HEK293T (cell line): ENCODE data around the gene GPX4.

Experiments used
- CTCF ChIA-PET: fragments of 350-600 bp; formaldehyde crosslinking; extraction: SDS; loops from one replicate; lab custom pipeline; 2021; ENCODE audit warnings: antibody characterized with exemption, inconsistent platforms; lab: Yijun Ruan, JAX
- POLR2A ChIA-PET: fragments of 350-600 bp; formaldehyde crosslinking; extraction: SDS; loops from one replicate; lab custom pipeline; 2020; ENCODE audit warnings: antibody characterized with exemption, inconsistent platforms; lab: Yijun Ruan, JAX
- DNase-seq: peaks from one replicate; pipeline ENCODE4 v3.0.0; 2012; ENCODE audit warnings: mixed read lengths; ENCODE audit errors: extremely low spot score
- ARNT ChIP-seq: fragments of 450-650 bp; IDR thresholded peaks from 2 replicates; pipeline ENCODE4 v1.6.1; 2017; ENCODE audit warnings: mild to moderate bottlenecking
- BHLHE40 ChIP-seq: fragments of 450-650 bp; IDR thresholded peaks from 2 replicates; pipeline ENCODE4 v1.6.1; 2016; ENCODE audit warnings: mild to moderate bottlenecking, moderate library complexity, borderline replicate concordance
- CTBP1 ChIP-seq: fragments of 450-650 bp; IDR thresholded peaks from 2 replicates; pipeline ENCODE4 v1.6.1; 2016; ENCODE audit warnings: borderline replicate concordance
- ELF4 ChIP-seq: fragments of 450-650 bp; IDR thresholded peaks from 2 replicates; pipeline ENCODE4 v1.6.1; 2017; ENCODE audit warnings: antibody characterized with exemption
- FOXA1 ChIP-seq: fragments of 450-650 bp; IDR thresholded peaks from 2 replicates; pipeline ENCODE4 v1.6.1; 2016; ENCODE audit warnings: mild to moderate bottlenecking
- FOXK2 ChIP-seq: fragments of 450-650 bp; IDR thresholded peaks from 2 replicates; pipeline ENCODE4 v1.6.1; 2016; ENCODE audit warnings: mild to moderate bottlenecking
- FOXM1 ChIP-seq: fragments of 450-650 bp; IDR thresholded peaks from 2 replicates; pipeline ENCODE4 v1.6.1; 2017; ENCODE audit warnings: mild to moderate bottlenecking, borderline replicate concordance
- HDGF ChIP-seq: fragments of 450-650 bp; IDR thresholded peaks from 2 replicates; pipeline ENCODE4 v1.6.1; 2017; ENCODE audit warnings: antibody characterized with exemption, borderline replicate concordance
- L3MBTL2 ChIP-seq: fragments of 450-650 bp; conservative IDR thresholded peaks from 2 replicates; pipeline ENCODE4 v1.6.1; 2016; ENCODE audit warnings: mild to moderate bottlenecking
- LEF1 ChIP-seq: fragments of 450-650 bp; IDR thresholded peaks from 2 replicates; pipeline ENCODE4 v1.6.1; 2017; ENCODE audit warnings: mild to moderate bottlenecking, borderline replicate concordance
- NFRKB ChIP-seq: fragments of 450-650 bp; IDR thresholded peaks from 2 replicates; pipeline ENCODE4 v1.6.1; 2016; ENCODE audit warnings: mild to moderate bottlenecking, moderate library complexity
- SP1 ChIP-seq: fragments of 450-650 bp; IDR thresholded peaks from 2 replicates; pipeline ENCODE4 v1.6.1; 2017
- SUZ12 ChIP-seq: fragments of 450-650 bp; IDR thresholded peaks from 2 replicates; pipeline ENCODE4 v1.6.1; 2016; ENCODE audit warnings: mild to moderate bottlenecking
- TARDBP ChIP-seq: fragments of 450-650 bp; IDR thresholded peaks from 2 replicates; pipeline ENCODE4 v1.6.1; 2016
- ZNF384 ChIP-seq: fragments of 450-650 bp; IDR thresholded peaks from 2 replicates; pipeline ENCODE4 v1.6.1; 2016
- TF ChIP-seq, protein P1 (sequence below): fragments of 450-650 bp; IDR thresholded peaks from 2 replicates; pipeline ENCODE4 v1.6.1; 2016

The GPX4 gene

DNA sequence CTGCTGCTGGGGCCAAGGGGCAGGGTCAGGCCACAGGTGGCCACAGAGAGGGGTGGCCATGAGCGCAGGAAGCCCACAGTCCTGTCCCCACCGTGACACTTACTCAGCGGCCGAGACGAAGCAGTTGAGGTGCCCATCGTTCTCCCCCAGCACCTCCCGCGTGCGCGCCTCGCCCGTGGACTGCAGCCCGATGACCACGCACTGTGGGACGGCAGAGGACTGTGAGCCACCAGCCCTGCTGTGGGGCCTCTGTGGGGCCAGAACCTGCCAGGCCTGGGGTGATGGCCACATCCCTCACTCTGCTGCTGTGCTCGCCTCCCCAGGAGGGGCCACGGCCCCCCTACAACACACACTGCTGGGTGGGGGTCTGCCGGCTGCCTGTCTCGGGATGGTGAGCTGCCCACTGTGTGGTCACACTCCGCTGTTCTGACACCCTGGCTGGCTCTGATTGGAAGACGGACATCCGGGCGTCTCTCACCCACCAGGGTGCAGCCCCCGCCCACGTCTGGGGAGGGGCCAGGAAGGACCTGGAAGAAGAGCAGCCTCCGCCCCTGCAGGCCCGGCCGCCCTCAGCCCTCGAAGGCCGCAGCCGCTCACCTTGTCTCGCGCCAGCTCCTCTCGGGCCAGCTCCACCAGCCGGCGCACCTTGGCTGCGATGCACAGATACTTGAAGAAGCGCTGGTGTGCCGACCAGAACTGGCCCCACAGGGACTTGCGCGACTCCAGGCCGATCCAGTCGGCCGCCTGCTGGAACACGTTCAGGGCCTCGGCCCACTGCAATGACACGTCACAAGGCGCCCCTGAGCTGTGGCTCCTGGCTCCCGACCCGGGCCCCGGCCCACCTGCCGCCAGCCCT is 13.2 kb downstream of the GPX4 start:
- DNase-seq, result no peak
- TF ChIP-seq FOXK2 (no peak), ARNT (no peak)
- TF ChIP-seq, protein P1, sequence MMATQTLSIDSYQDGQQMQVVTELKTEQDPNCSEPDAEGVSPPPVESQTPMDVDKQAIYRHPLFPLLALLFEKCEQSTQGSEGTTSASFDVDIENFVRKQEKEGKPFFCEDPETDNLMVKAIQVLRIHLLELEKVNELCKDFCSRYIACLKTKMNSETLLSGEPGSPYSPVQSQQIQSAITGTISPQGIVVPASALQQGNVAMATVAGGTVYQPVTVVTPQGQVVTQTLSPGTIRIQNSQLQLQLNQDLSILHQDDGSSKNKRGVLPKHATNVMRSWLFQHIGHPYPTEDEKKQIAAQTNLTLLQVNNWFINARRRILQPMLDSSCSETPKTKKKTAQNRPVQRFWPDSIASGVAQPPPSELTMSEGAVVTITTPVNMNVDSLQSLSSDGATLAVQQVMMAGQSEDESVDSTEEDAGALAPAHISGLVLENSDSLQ, result no peak
- ChIA-PET POLR2A (no interaction called here), CTCF (no interaction called here)

DNA sequence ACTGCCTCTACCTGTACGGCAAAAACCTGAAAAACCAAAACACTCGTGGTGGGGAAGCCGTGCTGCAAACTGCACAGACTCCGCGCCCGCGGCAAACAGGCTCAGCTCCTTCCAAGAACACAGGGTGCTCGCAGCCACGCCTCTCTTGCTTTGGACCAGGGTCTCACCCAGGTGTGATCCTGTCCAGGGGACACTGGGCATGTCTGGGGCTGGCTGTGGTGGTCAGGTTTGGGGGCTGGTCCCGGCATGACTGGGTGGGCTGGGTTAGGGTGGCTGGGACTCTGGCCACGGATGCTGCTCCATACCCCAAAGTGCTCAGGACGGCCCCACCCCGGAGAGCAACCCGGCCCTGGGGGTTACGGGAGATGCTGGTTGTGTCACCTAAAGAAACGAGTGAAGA is 13.9 kb downstream of the GPX4 start:
- no peak for DNase-seq
- TF ChIP-seq ARNT (no peak), FOXM1 (no peak), ELF4 (no peak), CTBP1 (no peak), TARDBP (no peak), L3MBTL2 (no peak), FOXA1 (no peak), NFRKB (no peak)
- TF ChIP-seq, protein P1, result no peak
- ChIA-PET POLR2A (no interaction called here), CTCF (no interaction called here)

DNA sequence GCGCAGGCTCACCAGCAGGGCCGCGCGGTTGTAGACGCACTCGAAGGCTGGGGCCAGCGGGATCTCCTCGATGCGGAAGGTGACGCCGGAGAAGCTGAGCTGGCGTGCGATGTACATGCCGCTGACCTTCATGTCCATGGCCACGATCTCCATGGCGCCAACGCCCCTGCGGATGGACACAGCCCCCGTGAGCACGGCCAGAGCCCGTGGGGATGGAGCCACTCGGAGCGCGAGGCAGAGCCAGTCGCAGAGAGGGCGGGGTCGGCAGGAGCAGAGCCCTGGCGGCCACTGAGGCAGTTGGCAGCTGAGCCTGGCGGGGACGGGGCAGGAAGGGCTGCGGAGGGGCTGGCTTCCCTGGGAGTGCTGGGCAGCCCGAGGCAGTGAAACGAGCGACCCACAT is 15.2 kb downstream of the GPX4 start:
- ChIA-PET CTCF (no interaction called here), POLR2A (interaction anchor here (1.4 kb wide), 1 partner anchor 150 kb away, joined by 3 read pairs; no protein-coding TSS in a partner anchor)
- TF ChIP-seq FOXK2 (no peak), SUZ12 (no peak), LEF1 (no peak), FOXA1 (no peak), SP1 (no peak), L3MBTL2 (no peak), CTBP1 (no peak), BHLHE40 (no peak), ZNF384 (no peak), HDGF (no peak), TARDBP (no peak), ARNT (no peak)
- TF ChIP-seq, protein P1, result no peak
- no peak for DNase-seq

DNA sequence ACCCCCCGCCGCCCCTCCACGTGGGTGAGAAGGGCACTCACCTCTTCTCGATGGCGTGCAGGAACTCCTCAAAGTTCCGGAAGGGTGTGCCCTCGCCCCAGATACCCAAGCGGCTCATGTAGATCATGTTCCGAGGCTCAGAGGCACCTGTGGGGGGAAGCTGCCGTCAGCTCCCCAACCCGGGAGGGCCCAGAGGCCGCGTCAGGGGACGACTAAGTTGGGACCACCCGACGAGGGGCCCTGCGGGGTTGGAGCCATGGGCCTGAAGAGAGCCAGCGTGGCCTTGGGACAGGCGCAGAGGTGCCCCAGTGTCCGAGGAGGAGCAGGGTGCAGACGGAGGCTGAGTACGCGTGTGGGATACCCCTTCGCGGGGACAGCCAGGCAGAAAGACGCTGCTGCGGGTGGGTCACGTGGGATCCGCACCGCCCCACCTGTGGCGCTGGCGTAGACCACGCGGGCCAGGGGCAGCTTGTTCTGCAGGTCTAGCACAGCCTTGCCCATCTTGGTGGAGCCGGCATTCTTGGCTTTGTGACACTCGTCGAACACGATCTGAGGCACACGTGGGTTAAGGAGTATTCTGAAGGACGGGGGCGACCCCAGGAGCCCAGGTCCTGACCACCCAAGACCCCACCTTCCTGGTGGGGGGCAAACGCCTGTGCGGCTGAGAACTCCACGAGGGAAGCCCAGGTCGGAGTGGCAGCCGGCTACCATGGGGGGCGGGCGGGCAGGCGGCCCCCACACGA is 15.9 kb downstream of the GPX4 start:
- ChIA-PET POLR2A (interaction anchor here (1.4 kb wide), 1 partner anchor 149 kb away, joined by 3 read pairs; no protein-coding TSS in a partner anchor), CTCF (no interaction called here)
- DNase-seq, result no peak
- TF ChIP-seq BHLHE40, result no peak
- no peak for TF ChIP-seq SUZ12
- no peak for TF ChIP-seq ARNT
- TF ChIP-seq FOXA1, result no peak
- no peak for TF ChIP-seq NFRKB
- no peak for TF ChIP-seq L3MBTL2
- TF ChIP-seq SP1, result no peak
- no peak for TF ChIP-seq FOXK2
- TF ChIP-seq, protein P1, result no peak
- no peak for TF ChIP-seq TARDBP
- TF ChIP-seq ELF4, result no peak
- no peak for TF ChIP-seq LEF1
- TF ChIP-seq FOXM1, result no peak

DNA sequence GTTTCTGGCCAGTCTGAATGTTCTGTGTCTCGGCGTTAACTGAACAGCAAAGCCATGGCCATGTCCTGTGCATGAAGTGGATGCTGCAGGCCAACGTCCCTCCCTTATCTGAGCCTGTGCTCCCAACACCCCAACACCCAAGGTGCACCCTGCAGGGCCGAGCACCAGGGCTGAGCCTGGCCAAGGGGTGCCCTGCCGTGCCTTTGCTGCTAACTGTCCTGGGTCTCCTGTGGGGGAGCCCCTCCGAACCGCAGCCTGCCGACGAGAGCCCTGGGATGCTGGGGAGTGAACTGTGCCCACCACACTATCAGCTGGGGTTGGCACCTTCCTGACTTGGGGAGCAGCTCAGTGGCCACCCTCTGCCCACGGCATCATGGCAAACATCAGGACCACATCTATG is 17.6 kb downstream of the GPX4 start:
- TF ChIP-seq, protein P1, result no peak
- TF ChIP-seq FOXA1 (no peak), FOXK2 (no peak), HDGF (no peak), FOXM1 (no peak), NFRKB (no peak), SP1 (no peak), ZNF384 (no peak), SUZ12 (no peak), CTBP1 (no peak), L3MBTL2 (no peak), TARDBP (no peak), LEF1 (no peak), ELF4 (no peak), ARNT (no peak), BHLHE40 (no peak)
- CTCF ChIA-PET, result no interaction called here
- DNase-seq, result no peak
- POLR2A ChIA-PET, result no interaction called here
